Stimulated activated naive CD8-positive, alpha-beta T cell treated with anti-CD3 and anti-CD28 coated beads, Interleukin-15, Interleukin-2, amounts not matched to agents 100 U/mL and 50 U/mL, for 24 hours (primary cell): ENCODE results near the gene SNORC.

Experiments
- ATAC-seq: fragments of 150-1000 bp; cut with Tn5 transposase; one replicate; pipeline ENCODE4 v1.10.0; 2021
- DNase-seq: peaks from one replicate; pipeline ENCODE4 v3.0.0; 2021

SNORC gene

GRCh38 chr2:232926431-232926939 is 56.4 kb downstream of the SNORC start:
- DNase-seq (no peak), ATAC-seq (no peak)

- DNase-seq (no peak), ATAC-seq (no peak)
Observed at GRCh38 chr2:232927032-232927792, 57.1 kb downstream of the SNORC start.

- no peak for DNase-seq
- no peak for ATAC-seq
Observed at GRCh38 chr2:232927793-232928550, 57.9 kb downstream of the SNORC start.
